Smooth muscle cell (in vitro differentiated cells): ENCODE data around the gene SEC14L1. TPM values are rescaled to one million over a fixed set of nuclear protein-coding genes. Genes with fewer than 3 reads are reported as not detected.

Experiments
- DNase-seq: peaks from one replicate; lab custom pipeline; 2025; ENCODE audit not compliant: unreplicated experiment; lab: John Stamatoyannopoulos, UW
- H2AFZ ChIP-seq: fragments of 200-600 bp; sonication (generic); 2 replicates; pipeline ENCODE4 v1.6.0; 2016; ENCODE audit warnings: antibody characterized with exemption, low read depth, mild to moderate bottlenecking
- H3F3A ChIP-seq: fragments of 200-600 bp; sonication (generic); 2 replicates; pipeline ENCODE4 v1.6.0; 2017; ENCODE audit warnings: antibody characterized with exemption, low read depth
- H3K27ac ChIP-seq: fragments of 200-600 bp; sonication (generic); 2 replicates; pipeline ENCODE4 v1.5.1; 2016; ENCODE audit warnings: low read depth, mild to moderate bottlenecking
- H3K27me3 ChIP-seq: fragments of 200-600 bp; sonication (generic); 2 replicates; pipeline ENCODE4 v1.6.1; 2016; ENCODE audit warnings: low read depth, mild to moderate bottlenecking
- H3K36me3 ChIP-seq: fragments of 200-600 bp; sonication (generic); 2 replicates; pipeline ENCODE4 v1.5.1; 2016; ENCODE audit warnings: low read depth
- H3K4me1 ChIP-seq: fragments of 200-600 bp; sonication (generic); 2 replicates; pipeline ENCODE4 v1.5.1; 2016; ENCODE audit warnings: low read depth
- H3K4me2 ChIP-seq: fragments of 200-600 bp; sonication (generic); 2 replicates; pipeline ENCODE4 v1.6.0; 2016; ENCODE audit warnings: mild to moderate bottlenecking
- H3K4me3 ChIP-seq: fragments of 200-600 bp; sonication (generic); 2 replicates; pipeline ENCODE4 v1.5.1; 2016; ENCODE audit warnings: mild to moderate bottlenecking
- H3K79me2 ChIP-seq: fragments of 200-600 bp; sonication (generic); 2 replicates; pipeline ENCODE4 v1.6.0; 2016; ENCODE audit warnings: low read depth, mild to moderate bottlenecking
- H3K9ac ChIP-seq: fragments of 200-600 bp; sonication (generic); 2 replicates; pipeline ENCODE4 v1.6.0; 2016; ENCODE audit warnings: low read depth
- H3K9me3 ChIP-seq: fragments of 200-600 bp; sonication (generic); replicated peaks from 2 replicates; pipeline ENCODE4 v1.5.1; 2016; ENCODE audit warnings: low read depth
- H4K20me1 ChIP-seq: fragments of 200-600 bp; sonication (generic); 2 replicates; pipeline ENCODE4 v1.6.0; 2016; ENCODE audit warnings: low read depth
- CTCF ChIP-seq: fragments of 200-600 bp; sonication (generic); IDR thresholded peaks from 2 replicates; pipeline ENCODE4 v1.5.1; 2017; ENCODE audit warnings: borderline replicate concordance, mild to moderate bottlenecking, antibody characterized with exemption; ENCODE audit not compliant: insufficient read depth, poor library complexity, severe bottlenecking
- WGBS: methylation state at CpG from one replicate; pipeline ENCODE4 v1.1.7; 2016; ENCODE audit warnings: low lambda C conversion rate; 5-methylcytosine and 5-hydroxymethylcytosine counted together
- polyA plus RNA-seq: library from polyadenylated mRNA; unstranded; fragments of >200 nt; fragmentation: Nextera tagmentation; extraction: Ambion mirVana; gene quantifications from 2 replicates; pipeline ENCODE4 v1.2.1, GENCODE V29; 2016
- total RNA-seq: library from RNA; depleted of rRNA; stranded (reverse); fragments of >200 nt; gene quantifications from 2 replicates; pipeline ENCODE4 v1.2.3, GENCODE V29; 2014

The SEC14L1 gene
- total and polyA plus RNA-seq, 2 experiments from 2014 or later = 25.1 to 25.8 TPM

GRCh38 chr17:77218902-77219301 lies 78.1 kb downstream of the SEC14L1 start:
- WGBS = 98% methylated on average over 10 of the region's 10 CpGs

DNA sequence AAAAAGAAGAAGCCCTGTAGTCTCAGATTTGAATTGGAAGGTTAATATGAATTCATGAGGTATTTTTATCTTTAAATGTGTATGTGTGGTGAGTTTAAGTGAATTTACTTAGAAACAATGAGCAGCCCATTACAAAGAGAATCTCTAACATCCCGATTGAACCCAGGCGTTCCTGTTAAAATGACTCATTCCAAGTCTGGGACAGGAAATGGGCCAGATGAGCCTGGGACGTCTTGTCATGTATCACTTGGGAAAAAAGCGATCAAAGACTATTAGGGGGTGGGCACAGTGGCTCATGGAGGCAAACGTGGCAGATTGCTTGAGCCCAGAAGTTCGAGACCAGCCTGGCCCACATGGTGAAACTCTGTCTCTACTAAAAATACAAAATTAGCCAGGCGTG lies 81.6 kb downstream of the SEC14L1 start:
- Histone ChIP-seq H3K4me3 (no peak overlapping the region), H4K20me1 (no peaks in the 10 kb centered on the region), H3K36me3 (no peaks in the 10 kb centered on the region), H3K4me2 (no peak overlapping the region), H3K9ac (no peak overlapping the region), H2AFZ (no peak overlapping the region), H3K27me3 (no peaks in the 10 kb centered on the region), H3K4me1 (no peaks in the 10 kb centered on the region), H3F3A (no peaks in the 10 kb centered on the region), H3K9me3 (no peaks in the 10 kb centered on the region), H3K79me2 (no peaks in the 10 kb centered on the region), H3K27ac (no peak overlapping the region)
- WGBS = 76% methylated on average over 7 of the region's 7 CpGs
- TF ChIP-seq CTCF = no peak
- no peak for DNase-seq

More at GRCh38 chr17:77218902-77219301, 78.1 kb downstream of the SEC14L1 start:
- no peak overlapping the region for H3K4me2 ChIP-seq
- DNase-seq = no peak
- no peaks in the 10 kb centered on the region for H3K9me3 ChIP-seq
- H3F3A ChIP-seq = no peaks in the 10 kb centered on the region
- TF ChIP-seq CTCF = no peak
- H3K9ac ChIP-seq = no peak overlapping the region
- no peak overlapping the region for H3K4me3 ChIP-seq
- H4K20me1 ChIP-seq = peaks cover 8% of the 10 kb centered on the region
- no peaks in the 10 kb centered on the region for H3K79me2 ChIP-seq
- no peaks in the 10 kb centered on the region for H3K4me1 ChIP-seq
- no peaks in the 10 kb centered on the region for H3K27me3 ChIP-seq
- H2AFZ ChIP-seq = no peak overlapping the region
- no peaks in the 10 kb centered on the region for H3K36me3 ChIP-seq
- H3K27ac ChIP-seq = no peak overlapping the region

DNA sequence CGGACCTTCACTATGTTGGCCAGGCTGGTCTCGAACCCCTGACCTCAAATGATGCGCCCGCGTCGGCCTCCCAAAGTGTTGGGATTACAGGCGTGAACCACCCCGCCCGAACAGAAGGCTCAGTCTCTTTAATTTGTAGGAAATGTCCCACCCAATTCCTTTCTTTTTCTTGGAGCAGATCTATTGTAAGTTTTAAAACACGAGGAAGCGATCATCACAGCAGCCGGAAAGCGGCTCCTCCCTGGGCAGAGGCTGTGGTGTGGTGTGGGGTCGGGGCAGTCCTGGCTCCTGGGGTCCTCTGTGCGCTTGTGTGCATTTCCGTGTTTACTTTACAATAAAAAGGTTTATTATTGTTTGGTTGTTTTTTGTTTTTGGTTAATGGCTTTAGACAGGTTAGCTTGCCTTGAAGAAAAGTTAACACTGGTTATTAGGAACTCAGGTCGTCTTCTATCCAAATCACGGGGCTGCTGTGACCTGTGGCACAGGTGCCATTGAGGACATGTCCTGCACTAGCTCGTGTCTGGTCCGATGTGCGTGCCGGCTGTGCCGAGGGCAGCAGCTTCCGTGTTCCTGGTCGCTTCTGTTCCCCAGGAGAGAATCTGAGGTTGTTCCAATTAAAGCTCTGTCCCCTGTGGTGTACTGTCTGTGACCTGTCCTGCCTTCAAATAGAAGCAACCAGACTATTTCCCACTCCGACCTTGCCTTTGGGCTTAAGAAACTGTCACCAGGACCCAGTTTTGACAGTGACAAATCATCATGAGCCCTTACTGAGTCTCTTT lies 83.1 kb downstream of the SEC14L1 start:
- H3K4me3 ChIP-seq = no peak overlapping the region
- no peak for TF ChIP-seq CTCF
- H3K27me3 ChIP-seq = no peaks in the 10 kb centered on the region
- no peak overlapping the region for H3K27ac ChIP-seq
- H3K36me3 ChIP-seq = no peaks in the 10 kb centered on the region
- H2AFZ ChIP-seq = no peak overlapping the region
- no peak overlapping the region for H3K4me2 ChIP-seq
- H3K79me2 ChIP-seq = no peaks in the 10 kb centered on the region
- H3K9me3 ChIP-seq = no peaks in the 10 kb centered on the region
- H4K20me1 ChIP-seq = no peaks in the 10 kb centered on the region
- H3K4me1 ChIP-seq = no peaks in the 10 kb centered on the region
- H3F3A ChIP-seq = no peaks in the 10 kb centered on the region
- DNase-seq = no peak
- no peak overlapping the region for H3K9ac ChIP-seq
- 95% methylated on average over 26 of the region's 26 CpGs for WGBS

DNA sequence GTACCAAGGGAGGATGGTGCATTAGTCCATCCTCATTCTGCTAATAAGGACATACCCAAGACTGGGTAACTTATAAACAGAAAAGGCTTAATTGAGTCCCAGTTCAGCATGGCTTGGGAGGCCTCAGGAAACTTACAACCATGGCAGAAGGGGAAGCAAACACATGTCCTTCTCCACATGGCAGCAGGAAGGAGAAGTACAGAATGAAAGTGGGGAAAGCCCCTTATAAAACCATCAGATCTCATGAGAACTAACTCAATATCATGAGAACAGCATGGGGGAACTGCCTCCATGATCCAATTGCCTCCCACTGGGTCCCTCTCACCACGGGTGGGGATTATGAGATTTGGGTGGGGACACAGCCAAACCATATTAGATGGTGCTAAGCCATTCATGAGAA lies 84.5 kb downstream of the SEC14L1 start:
- H4K20me1 ChIP-seq = no peaks in the 10 kb centered on the region
- no peak for TF ChIP-seq CTCF
- H3K9me3 ChIP-seq = no peaks in the 10 kb centered on the region
- 79% methylated on average over 1 of the region's 1 CpG for WGBS
- H2AFZ ChIP-seq = no peak overlapping the region
- H3K4me2 ChIP-seq = no peak overlapping the region
- DNase-seq = no peak
- H3K27ac ChIP-seq = no peak overlapping the region
- H3K27me3 ChIP-seq = no peaks in the 10 kb centered on the region
- no peak overlapping the region for H3K4me3 ChIP-seq
- no peak overlapping the region for H3K9ac ChIP-seq
- H3F3A ChIP-seq = no peaks in the 10 kb centered on the region
- H3K36me3 ChIP-seq = no peaks in the 10 kb centered on the region
- H3K79me2 ChIP-seq = no peaks in the 10 kb centered on the region
- H3K4me1 ChIP-seq = no peaks in the 10 kb centered on the region
